GM12878 (cell line): Measurements from ENCODE around the gene CCDC87. TPM values are rescaled to one million over a fixed set of nuclear protein-coding genes. Genes with fewer than 3 reads are reported as not detected.

Experiments
- ATAC-seq: fragments of 200-7000 bp; cut with Tn5 transposase; 3 replicates; pipeline ENCODE4 v1.9.1; 2020; ENCODE audit warnings: mild to moderate bottlenecking, moderate library complexity
- BruUV-seq: library from RNA; stranded (reverse); fragments of 400-500 nt; replicated peaks from 2 replicates; lab custom pipeline; 2021; lab: Mats Ljungman, UMichigan
- CTCF ChIA-PET: fragments of 300-600 bp; sonication (Branson Sonifier 250); formaldehyde crosslinking; extraction: SDS; loops from one replicate; lab custom pipeline; 2021; ENCODE audit warnings: inconsistent platforms; lab: Yijun Ruan, JAX
- POLR2A ChIA-PET: fragments of 350-600 bp; formaldehyde crosslinking; extraction: SDS; loops from one replicate; lab custom pipeline; 2021; ENCODE audit warnings: inconsistent platforms; lab: Charles Lee
- RAD21 ChIA-PET: fragments of 300-600 bp; sonication (Branson Sonifier 250); formaldehyde crosslinking; loops from one replicate; lab custom pipeline; 2023; ENCODE audit warnings: antibody characterized with exemption; ENCODE audit not compliant: unreplicated experiment; lab: Charles Lee
- SMC1A ChIA-PET: fragments of 300-600 bp; sonication (Branson Sonifier 250); formaldehyde crosslinking; loops from one replicate; lab custom pipeline; 2023; ENCODE audit not compliant: unreplicated experiment, uncharacterized antibody; lab: Charles Lee
- DNase-seq: peaks from one replicate; pipeline ENCODE4 v3.0.0-alpha.2; 2011; ENCODE audit warnings: low read depth, low spot score
- FAIRE-seq: peaks from 3 replicates; lab custom pipeline; 2011; peaks lifted over from hg19 to GRCh38; lab: Jason Lieb, UNC
- H2AFZ ChIP-seq: 2 replicates; pipeline ENCODE4 v1.6.0; 2011; ENCODE audit warnings: low read depth, low read length, control low read depth; ENCODE audit not compliant: control insufficient read depth
- H3K27ac ChIP-seq: 2 replicates; pipeline ENCODE4 v1.5.1; 2011; ENCODE audit warnings: control low read depth; ENCODE audit not compliant: control insufficient read depth, insufficient read depth
- H3K27me3 ChIP-seq, 2 experiments: replicated peaks in 1 of 2; 2 replicates each; pipeline versions ENCODE4 v1.6.0 to v1.6.1; 2011; ENCODE audit warnings: low read length in 1 of 2; ENCODE audit not compliant: control insufficient read depth in 2 of 2, insufficient read depth in 2 of 2
- H3K36me3 ChIP-seq, 2 experiments: 2 replicates each; pipeline ENCODE4 v1.5.1; 2011; ENCODE audit warnings: low read length in 1 of 2; ENCODE audit not compliant: control insufficient read depth in 2 of 2, insufficient read depth in 2 of 2
- H3K4me1 ChIP-seq: 2 replicates; pipeline ENCODE4 v1.6.1; 2011; ENCODE audit warnings: mild to moderate bottlenecking, low read length, moderate library complexity, mixed read lengths; ENCODE audit not compliant: control insufficient read depth, insufficient read depth
- H3K4me2 ChIP-seq: 2 replicates; pipeline ENCODE4 v1.6.0; 2011; ENCODE audit warnings: control low read depth; ENCODE audit not compliant: control insufficient read depth, insufficient read depth
- H3K4me3 ChIP-seq: fragments of 200-600 bp; sonication (generic); 2 replicates; pipeline ENCODE4 v1.5.1; 2016
- H3K79me2 ChIP-seq: 2 replicates; pipeline ENCODE4 v1.6.0; 2011; ENCODE audit warnings: low read length; ENCODE audit not compliant: control insufficient read depth, insufficient read depth
- H3K9ac ChIP-seq: 2 replicates; pipeline ENCODE4 v1.8.0; 2011; ENCODE audit warnings: low read length, control low read depth, mixed read lengths; ENCODE audit not compliant: control insufficient read depth, insufficient read depth
- H3K9me3 ChIP-seq: replicated peaks from 3 replicates; pipeline ENCODE4 v1.5.1; 2011; ENCODE audit warnings: mild to moderate bottlenecking, low read length; ENCODE audit not compliant: control insufficient read depth, insufficient read depth
- H4K20me1 ChIP-seq: 2 replicates; pipeline ENCODE4 v1.6.0; 2011; ENCODE audit not compliant: control insufficient read depth, insufficient read depth
- CREB1 ChIP-seq: IDR thresholded peaks from 2 replicates; pipeline ENCODE4 v1.6.1; 2012; ENCODE audit warnings: low read depth, mild to moderate bottlenecking, inconsistent platforms
- FOXK2 ChIP-seq: fragments of 450-650 bp; IDR thresholded peaks from 2 replicates; pipeline ENCODE4 v1.6.1; 2017; ENCODE audit warnings: mild to moderate bottlenecking, moderate library complexity
- IRF3 ChIP-seq: fragments of 450-650 bp; IDR thresholded peaks from 2 replicates; pipeline ENCODE4 v1.6.1; 2014; ENCODE audit warnings: mild to moderate bottlenecking
- MXI1 ChIP-seq: fragments of 150-350 bp; IDR thresholded peaks from 2 replicates; pipeline ENCODE4 v1.6.1; 2011; ENCODE audit warnings: low read depth, mild to moderate bottlenecking, inconsistent platforms, low read length, improper control_type of control experiment
- MYC ChIP-seq: IDR thresholded peaks from 2 replicates; pipeline ENCODE4 v1.6.1; 2011; ENCODE audit warnings: mild to moderate bottlenecking, low read length, moderate library complexity, inconsistent platforms; ENCODE audit not compliant: insufficient read depth, insufficient replicate concordance, insufficient read length, severe bottlenecking
- PKNOX1 ChIP-seq: fragments of 450-650 bp; IDR thresholded peaks from 2 replicates; pipeline ENCODE4 v1.6.1; 2016; ENCODE audit warnings: mild to moderate bottlenecking
- POLR2AphosphoS5 ChIP-seq: IDR thresholded peaks from 2 replicates; pipeline ENCODE4 v1.6.1; 2011; ENCODE audit warnings: mild to moderate bottlenecking, low read length, inconsistent platforms
- SIX5 ChIP-seq: IDR thresholded peaks from 2 replicates; pipeline ENCODE4 v1.6.1; 2011; ENCODE audit warnings: mild to moderate bottlenecking, low read depth, low read length, moderate library complexity; ENCODE audit not compliant: severe bottlenecking
- SMAD5 ChIP-seq: IDR thresholded peaks from 2 replicates; pipeline ENCODE4 v1.6.1; 2016; ENCODE audit warnings: antibody characterized with exemption, low read depth
- USF2 ChIP-seq: IDR thresholded peaks from 2 replicates; pipeline ENCODE4 v1.6.1; 2011; ENCODE audit warnings: low read depth, low read length, improper control_type of control experiment, borderline replicate concordance
- WGBS: methylation state at CpG from one replicate; pipeline ENCODE4 v1.1.6; 2016; ENCODE audit warnings: low lambda C conversion rate; ENCODE audit not compliant: insufficient replicate concordance, insufficient coverage; ENCODE audit errors: missing lambda C conversion rate; 5-methylcytosine and 5-hydroxymethylcytosine counted together
- in situ Hi-C: fragments of 300-500 bp; cut with MboI; formaldehyde crosslinking; loops from 9 replicates; pipeline ENCODE4 v1.14.3; 2018; ENCODE audit warnings: mixed read lengths
- intact Hi-C: fragments of 100-400 bp; cut with micrococcal nuclease; formaldehyde crosslinking; loops from one replicate; pipeline ENCODE4 v1.14.2; 2022; ENCODE audit not compliant: unreplicated experiment
- polyA plus RNA-seq, 11 experiments: library from polyadenylated mRNA; depleted of rRNA in 4 of 11; unstranded in 6 of 11; stranded (reverse) in 5 of 11; fragments of >200 nt; fragmentation: Nextera tagmentation in 4 of 11; fragmentation: Illumina TruSeq in 1 of 11; extraction: Ambion mirVana in 4 of 11; extraction: Trizol in 1 of 11; gene quantifications; 1 replicate in 1 of 11; 2 replicates in 10 of 11; pipeline versions ENCODE4 v1.2.1 to v1.2.3, GENCODE V29; 2011 to 2016; ENCODE audit warnings: inconsistent platforms in 2 of 11, missing spikeins in 2 of 11, low read depth in 1 of 11
- total RNA-seq, 4 experiments: library from RNA; depleted of rRNA in 3 of 4; stranded (reverse); fragments of >200 nt in 3 of 4; fragmentation: Illumina TruSeq in 1 of 4; extraction: Trizol in 1 of 4; gene quantifications; 2 replicates each; pipeline versions ENCODE4 v1.2.1 to v1.2.3, GENCODE V29; 2013 to 2021

The CCDC87 gene
- total and polyA plus RNA-seq, 10 of the 15 experiments (the other 5 are each of a cell fraction or from before 2014, with no cell fraction given) = 0.02 to 0.17 (median 0.09) TPM; not detected in 3

DNA sequence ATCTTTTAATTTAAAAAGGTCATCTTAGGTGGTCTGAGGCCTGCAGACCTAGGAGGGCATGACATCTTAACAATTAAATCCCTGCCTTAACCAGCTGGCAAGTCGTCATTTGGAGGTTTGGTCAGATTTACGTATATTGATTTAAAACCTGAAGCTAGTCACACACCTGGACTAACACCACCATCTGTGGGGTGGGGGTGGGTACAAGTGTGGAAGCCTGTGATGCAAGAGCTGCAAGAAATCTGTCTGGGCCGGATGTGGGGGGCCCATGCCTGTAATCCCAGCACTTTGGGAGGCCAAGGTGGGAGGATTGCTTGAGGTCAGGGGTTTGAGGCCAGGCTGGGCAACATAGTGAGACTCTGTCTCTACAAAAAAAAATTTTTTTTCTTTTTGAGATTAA is 11.6 kb downstream of the CCDC87 start (continued):
- TF ChIP-seq POLR2AphosphoS5 = no peak
- TF ChIP-seq SIX5 = no peak

- ChIA-PET CTCF (interaction anchor here (0.8 to 8.3 kb wide), 8 partner anchors 11 to 249 kb away, joined by 3 to 166 read pairs (median 4); partner anchors contain the start of genes CCDC87, CCS, RBM4 and RBM4B), RAD21 (interaction anchor here (0.8 to 1.5 kb wide), 4 partner anchors 30 to 97 kb away, joined by 3 to 14 read pairs (median 4); partner anchors contain the start of gene RBM4B), SMC1A (interaction anchor here (1.1 to 5.7 kb wide), 3 partner anchors 12 to 97 kb away, joined by 3 to 74 read pairs (median 6); partner anchors contain the start of genes CCDC87, CCS and RBM4B)
- Histone ChIP-seq H3K27ac (no peak overlapping the region), H3K4me2 (no peak overlapping the region), H2AFZ (no peak overlapping the region), H3K4me3 (no peak overlapping the region), H3K79me2 (no peaks in the 10 kb centered on the region), H4K20me1 (no peaks in the 10 kb centered on the region)
- intact Hi-C loops = no loop called here
- WGBS = 62% methylated on average over 5 of the region's 5 CpGs
- in situ Hi-C loops = no loop called here
- no peak for TF ChIP-seq MXI1
- TF ChIP-seq FOXK2 = no peak
- TF ChIP-seq MYC = no peak
- no peak for TF ChIP-seq SMAD5
- TF ChIP-seq CREB1 = no peak
- no peak for TF ChIP-seq USF2
- no peak for TF ChIP-seq IRF3
- TF ChIP-seq PKNOX1 = no peak
- TF ChIP-seq, all 136 proteins: peak for 0
- POLR2A ChIA-PET = interaction anchor here (0.9 to 1.5 kb wide), 2 partner anchors 13 to 97 kb away, joined by 3 to 7 read pairs; partner anchors contain the start of gene RBM4B
- Histone ChIP-seq H3K9me3 (peaks cover 2% of the 10 kb centered on the region; the same call in 1 of the 3 replicates), H3K4me1 (no peaks in the 10 kb centered on the region; the same call in 1 of the 2 replicates), H3K36me3 (no peaks in the 10 kb centered on the region), H3K9ac (no peak overlapping the region), H3K27me3 (no peaks in the 10 kb centered on the region)
- FAIRE-seq = no peak
- no peak for ATAC-seq
- no peak for DNase-seq
- no TSS peak for BruUV-seq
Measured at GRCh38 chr11:66580803-66581202, 12.1 kb downstream of the CCDC87 start.
